ENCODE results near the gene ERC1.
"Not testable (repeated sequence)": the region's sequence is repeated elsewhere in the genome, so short reads cannot be mapped to it uniquely, and the experiment has no call there.

Gene ERC1

DNA sequence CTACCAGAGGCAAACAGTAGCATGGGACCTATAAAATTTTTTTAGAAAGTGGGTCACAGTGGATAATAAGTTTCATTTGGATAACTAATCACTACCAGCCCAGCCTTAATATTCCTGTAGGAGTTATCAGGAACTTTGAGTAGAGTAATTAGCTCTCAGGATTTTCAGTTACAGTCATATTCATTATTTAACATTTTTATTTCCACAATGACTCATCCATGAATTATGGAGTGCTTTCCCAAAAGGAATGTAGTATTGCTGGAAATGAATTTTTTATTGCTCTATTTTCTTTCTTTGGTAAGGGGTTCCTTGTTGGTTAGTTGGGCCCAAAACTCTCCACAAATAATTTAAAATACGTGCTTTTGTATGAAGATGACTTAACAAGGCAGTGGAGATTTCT is 53.7 kb downstream of the ERC1 start:
- no peaks in the 10 kb centered on the region for H3K36me3 ChIP-seq (replicated peaks; ENCODE audit: insufficient read depth, low read length)
- H3K4me2 ChIP-seq (ENCODE audit: low read depth, low read length): no peak overlapping the region
- no peak overlapping the region for H3K27ac ChIP-seq (ENCODE audit: low read length)
- no peaks in the 10 kb centered on the region for H3K4me1 ChIP-seq (ENCODE audit: low read length)
- no peaks in the 10 kb centered on the region for H3K9me3 ChIP-seq (replicated peaks; ENCODE audit: insufficient read depth, low read length)
- no peak for DNase-seq
- peaks cover 38% of the 10 kb centered on the region for H3K79me2 ChIP-seq (ENCODE audit: low read length)
- H3K9ac ChIP-seq (ENCODE audit: low read length): no peak overlapping the region
- TF ChIP-seq EZH2phosphoT487 (IDR thresholded peaks at IDR 0.05; ENCODE audit: low read length): no peak
- TF ChIP-seq, protein P1, sequence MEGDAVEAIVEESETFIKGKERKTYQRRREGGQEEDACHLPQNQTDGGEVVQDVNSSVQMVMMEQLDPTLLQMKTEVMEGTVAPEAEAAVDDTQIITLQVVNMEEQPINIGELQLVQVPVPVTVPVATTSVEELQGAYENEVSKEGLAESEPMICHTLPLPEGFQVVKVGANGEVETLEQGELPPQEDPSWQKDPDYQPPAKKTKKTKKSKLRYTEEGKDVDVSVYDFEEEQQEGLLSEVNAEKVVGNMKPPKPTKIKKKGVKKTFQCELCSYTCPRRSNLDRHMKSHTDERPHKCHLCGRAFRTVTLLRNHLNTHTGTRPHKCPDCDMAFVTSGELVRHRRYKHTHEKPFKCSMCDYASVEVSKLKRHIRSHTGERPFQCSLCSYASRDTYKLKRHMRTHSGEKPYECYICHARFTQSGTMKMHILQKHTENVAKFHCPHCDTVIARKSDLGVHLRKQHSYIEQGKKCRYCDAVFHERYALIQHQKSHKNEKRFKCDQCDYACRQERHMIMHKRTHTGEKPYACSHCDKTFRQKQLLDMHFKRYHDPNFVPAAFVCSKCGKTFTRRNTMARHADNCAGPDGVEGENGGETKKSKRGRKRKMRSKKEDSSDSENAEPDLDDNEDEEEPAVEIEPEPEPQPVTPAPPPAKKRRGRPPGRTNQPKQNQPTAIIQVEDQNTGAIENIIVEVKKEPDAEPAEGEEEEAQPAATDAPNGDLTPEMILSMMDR (IDR thresholded peaks at IDR 0.05; ENCODE audit: low read length): no peak
- no peak for TF ChIP-seq EZH2 (optimal IDR thresholded peaks at IDR 0.05; ENCODE audit: low read depth, low read length)
- no peaks in the 10 kb centered on the region for H3K27me3 ChIP-seq (replicated peaks; ENCODE audit: insufficient read depth, low read length)
- H2AFZ ChIP-seq (ENCODE audit: low read length): no peak overlapping the region
- no peaks in the 10 kb centered on the region for H4K20me1 ChIP-seq (ENCODE audit: insufficient read depth, low read length)
- no peak overlapping the region for H3K4me3 ChIP-seq (ENCODE audit: low read length)
- no peaks in the 10 kb centered on the region for H3K9me2 ChIP-seq (replicated peaks; ENCODE audit: insufficient read depth, low read length)
- no peaks in the 10 kb centered on the region for H3F3A ChIP-seq (ENCODE audit: insufficient read depth, low read length)

DNA sequence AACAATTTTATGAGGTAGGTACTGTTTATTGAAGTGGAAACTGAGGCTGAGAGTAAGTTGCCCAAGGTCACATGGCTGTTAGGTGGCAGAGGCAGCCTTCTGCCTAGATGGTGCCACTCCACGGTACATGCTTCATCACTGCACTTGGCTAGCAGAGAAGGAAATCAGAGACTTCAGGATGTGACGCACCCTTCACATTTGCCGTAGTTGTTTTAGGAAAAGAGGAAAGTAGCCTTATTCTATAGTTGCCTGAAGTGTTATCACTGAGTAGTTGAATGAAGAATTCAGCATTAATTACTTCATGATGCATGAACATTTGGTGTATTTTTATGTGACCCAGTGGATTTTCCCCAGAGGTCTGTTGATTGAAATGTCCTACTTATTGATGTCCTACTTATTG is 55.7 kb downstream of the ERC1 start:
- TF ChIP-seq EZH2 (optimal IDR thresholded peaks at IDR 0.05; ENCODE audit: low read depth, low read length): no peak
- TF ChIP-seq, protein P1 (IDR thresholded peaks at IDR 0.05; ENCODE audit: low read length): no peak
- TF ChIP-seq EZH2phosphoT487 (IDR thresholded peaks at IDR 0.05; ENCODE audit: low read length): no peak
- no peaks in the 10 kb centered on the region for H3K9me3 ChIP-seq (replicated peaks; ENCODE audit: insufficient read depth, low read length)
- H3K36me3 ChIP-seq (replicated peaks; ENCODE audit: insufficient read depth, low read length): no peaks in the 10 kb centered on the region
- H3F3A ChIP-seq (ENCODE audit: insufficient read depth, low read length): no peaks in the 10 kb centered on the region
- no peak overlapping the region for H3K4me3 ChIP-seq (ENCODE audit: low read length)
- no peak overlapping the region for H3K4me2 ChIP-seq (ENCODE audit: low read depth, low read length)
- H3K27me3 ChIP-seq (replicated peaks; ENCODE audit: insufficient read depth, low read length): no peaks in the 10 kb centered on the region
- no peaks in the 10 kb centered on the region for H3K4me1 ChIP-seq (ENCODE audit: low read length)
- H3K9ac ChIP-seq (ENCODE audit: low read length): no peak overlapping the region
- peaks cover 44% of the 10 kb centered on the region for H3K79me2 ChIP-seq (ENCODE audit: low read length)
- DNase-seq: no peak
- no peaks in the 10 kb centered on the region for H4K20me1 ChIP-seq (ENCODE audit: insufficient read depth, low read length)
- no peak overlapping the region for H3K27ac ChIP-seq (ENCODE audit: low read length)
- H3K9me2 ChIP-seq (replicated peaks; ENCODE audit: insufficient read depth, low read length): no peaks in the 10 kb centered on the region
- H2AFZ ChIP-seq (ENCODE audit: low read length): no peak overlapping the region

DNA sequence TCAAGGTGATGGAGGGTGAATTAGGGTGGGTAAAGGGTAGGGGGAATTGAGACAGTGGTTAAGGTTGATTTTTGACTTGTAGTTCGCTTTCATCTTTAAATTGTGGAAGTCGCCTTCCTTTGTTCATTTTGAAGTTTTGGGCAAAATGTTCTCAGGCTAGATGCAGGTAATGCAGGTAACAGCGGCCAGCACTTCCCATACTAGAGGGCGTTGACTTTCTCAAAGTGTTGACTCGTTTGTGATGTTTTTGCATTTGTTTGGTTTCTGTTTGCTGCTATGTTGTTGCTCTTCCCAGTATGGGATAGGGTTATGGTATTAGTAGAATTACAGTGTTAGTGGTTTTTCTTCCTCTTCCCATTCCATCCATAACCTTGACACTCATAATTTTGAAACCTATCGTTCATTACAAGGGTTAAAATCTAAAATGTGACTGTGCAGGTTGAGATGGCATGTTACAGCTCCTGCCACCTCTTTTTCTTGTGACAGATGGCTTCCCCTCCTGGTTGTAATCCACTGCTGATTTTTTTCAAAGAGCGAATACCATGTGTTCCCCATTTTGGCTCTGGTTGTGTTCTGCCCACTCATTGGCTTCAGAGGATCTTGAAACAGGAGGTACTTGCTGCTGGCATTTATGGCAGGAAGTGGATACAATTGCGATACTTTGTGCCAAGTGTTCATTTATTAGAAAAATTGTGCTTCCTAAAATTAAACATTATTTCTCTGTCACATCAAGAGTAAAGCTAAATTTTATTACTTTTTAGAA is 57.1 kb downstream of the ERC1 start:
- no peak overlapping the region for H2AFZ ChIP-seq (ENCODE audit: low read length)
- H3K9me2 ChIP-seq (replicated peaks; ENCODE audit: insufficient read depth, low read length): no peaks in the 10 kb centered on the region
- H3K9ac ChIP-seq (ENCODE audit: low read length): no peak overlapping the region
- H3K27me3 ChIP-seq (replicated peaks; ENCODE audit: insufficient read depth, low read length): no peaks in the 10 kb centered on the region
- no peak for DNase-seq
- no peaks in the 10 kb centered on the region for H3K36me3 ChIP-seq (replicated peaks; ENCODE audit: insufficient read depth, low read length)
- no peaks in the 10 kb centered on the region for H4K20me1 ChIP-seq (ENCODE audit: insufficient read depth, low read length)
- H3K4me3 ChIP-seq (ENCODE audit: low read length): no peak overlapping the region
- no peaks in the 10 kb centered on the region for H3K4me1 ChIP-seq (ENCODE audit: low read length)
- no peak overlapping the region for H3K4me2 ChIP-seq (ENCODE audit: low read depth, low read length)
- TF ChIP-seq EZH2phosphoT487 (IDR thresholded peaks at IDR 0.05; ENCODE audit: low read length): no peak
- TF ChIP-seq EZH2 (optimal IDR thresholded peaks at IDR 0.05; ENCODE audit: low read depth, low read length): no peak
- H3K27ac ChIP-seq (ENCODE audit: low read length): no peak overlapping the region
- peaks cover 42% of the 10 kb centered on the region for H3K79me2 ChIP-seq (ENCODE audit: low read length)
- H3F3A ChIP-seq (ENCODE audit: insufficient read depth, low read length): no peaks in the 10 kb centered on the region
- no peaks in the 10 kb centered on the region for H3K9me3 ChIP-seq (replicated peaks; ENCODE audit: insufficient read depth, low read length)

DNA sequence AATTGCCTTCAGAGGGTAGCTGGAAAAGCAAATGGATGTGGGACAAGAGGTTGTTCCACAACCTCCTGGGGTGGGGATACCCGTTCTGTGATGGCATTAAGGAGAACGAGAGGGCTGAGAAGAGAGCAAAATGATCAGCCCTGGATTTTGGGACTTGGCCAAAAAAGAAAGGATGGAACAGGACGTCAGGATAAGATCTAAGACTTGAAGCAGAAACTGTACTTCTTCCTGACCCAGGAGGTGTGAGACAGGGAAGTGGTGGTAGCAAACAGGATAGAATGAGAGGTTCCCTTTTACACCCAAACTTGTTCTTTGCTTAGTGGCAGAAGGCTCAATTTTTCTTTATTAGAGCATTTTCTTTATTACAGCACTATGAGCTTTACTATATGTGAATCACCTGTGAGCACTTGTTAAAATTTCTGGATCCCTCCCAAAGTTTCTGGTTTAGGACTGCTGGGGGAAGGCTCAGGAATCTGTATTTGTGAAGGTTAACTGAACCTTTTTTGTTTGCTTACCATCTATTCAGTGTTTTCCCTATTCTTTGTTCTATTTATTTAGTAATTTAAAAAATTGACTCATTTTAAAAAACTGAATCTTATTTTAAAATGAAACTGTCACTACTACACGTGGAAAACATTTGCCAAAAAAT is 59.2 kb downstream of the ERC1 start:
- H3K36me3 ChIP-seq (replicated peaks; ENCODE audit: insufficient read depth, low read length): no peaks in the 10 kb centered on the region
- H3K27ac ChIP-seq (ENCODE audit: low read length): no peak overlapping the region
- H3K4me3 ChIP-seq (ENCODE audit: low read length): no peak overlapping the region
- H3K9me3 ChIP-seq (replicated peaks; ENCODE audit: insufficient read depth, low read length): no peaks in the 10 kb centered on the region
- DNase-seq: no peak
- H3K4me1 ChIP-seq (ENCODE audit: low read length): no peaks in the 10 kb centered on the region
- no peak overlapping the region for H3K4me2 ChIP-seq (ENCODE audit: low read depth, low read length)
- H4K20me1 ChIP-seq (ENCODE audit: insufficient read depth, low read length): no peaks in the 10 kb centered on the region
- no peak for TF ChIP-seq EZH2 (optimal IDR thresholded peaks at IDR 0.05; ENCODE audit: low read depth, low read length)
- TF ChIP-seq EZH2phosphoT487 (IDR thresholded peaks at IDR 0.05; ENCODE audit: low read length): no peak
- TF ChIP-seq, protein P1 (IDR thresholded peaks at IDR 0.05; ENCODE audit: low read length): no peak
- H3K79me2 ChIP-seq (ENCODE audit: low read length): peaks cover 42% of the 10 kb centered on the region
- no peaks in the 10 kb centered on the region for H3F3A ChIP-seq (ENCODE audit: insufficient read depth, low read length)
- no peaks in the 10 kb centered on the region for H3K27me3 ChIP-seq (replicated peaks; ENCODE audit: insufficient read depth, low read length)
- H3K9me2 ChIP-seq (replicated peaks; ENCODE audit: insufficient read depth, low read length): no peaks in the 10 kb centered on the region
- H2AFZ ChIP-seq (ENCODE audit: low read length): no peak overlapping the region
- H3K9ac ChIP-seq (ENCODE audit: low read length): no peak overlapping the region

DNA sequence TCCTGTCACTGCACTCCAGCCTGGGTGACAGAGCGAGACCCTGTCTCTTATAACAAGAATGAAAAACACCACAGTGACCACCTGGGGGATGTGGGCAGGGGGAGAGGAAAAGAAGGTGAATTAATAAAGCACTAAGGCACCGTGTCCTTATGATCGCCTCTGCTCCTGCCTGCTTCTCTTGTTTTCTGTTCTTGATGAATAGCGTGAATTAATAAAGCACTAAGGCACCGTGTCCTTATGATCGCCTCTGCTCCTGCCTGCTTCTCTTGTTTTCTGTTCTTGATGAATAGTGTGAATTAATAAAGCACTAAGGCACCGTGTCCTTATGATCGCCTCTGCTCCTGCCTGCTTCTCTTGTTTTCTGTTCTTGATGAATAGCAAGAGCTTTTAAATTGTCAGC is 60.6 kb downstream of the ERC1 start:
- not testable (repeated sequence) for H3K4me1 ChIP-seq (ENCODE audit: low read length); H3F3A ChIP-seq (ENCODE audit: insufficient read depth, low read length); H3K27ac ChIP-seq (ENCODE audit: low read length); DNase-seq; H3K9ac ChIP-seq (ENCODE audit: low read length); H3K4me3 ChIP-seq (ENCODE audit: low read length); H3K9me3 ChIP-seq (replicated peaks; ENCODE audit: insufficient read depth, low read length); H3K27me3 ChIP-seq (replicated peaks; ENCODE audit: insufficient read depth, low read length); H3K4me2 ChIP-seq (ENCODE audit: low read depth, low read length); H4K20me1 ChIP-seq (ENCODE audit: insufficient read depth, low read length); H3K9me2 ChIP-seq (replicated peaks; ENCODE audit: insufficient read depth, low read length); H2AFZ ChIP-seq (ENCODE audit: low read length); H3K36me3 ChIP-seq (replicated peaks; ENCODE audit: insufficient read depth, low read length)
- peaks cover 43% of the 10 kb centered on the region for H3K79me2 ChIP-seq (ENCODE audit: low read length)

All from MM.1S (cell line).